Fibroblast of lung (primary cell): ENCODE measurements around the gene ZNF883. TPM values are rescaled to one million over a fixed set of nuclear protein-coding genes. Genes with fewer than 3 reads are reported as not detected.
"Not testable (repeated sequence)": the region's sequence is repeated elsewhere in the genome, so short reads cannot be mapped to it uniquely, and the experiment has no call there.

Experiments
- DNase-seq, 2 donors: peaks; one replicate each; pipeline versions ENCODE4 v3.0.0 to v3.0.0-alpha.2; 2010; ENCODE audit warnings: low read depth in 2 of 2
- H2AFZ ChIP-seq: 2 replicates; pipeline ENCODE4 v1.5.1; 2012; ENCODE audit warnings: low read length, control low read depth, inconsistent platforms
- H3K27ac ChIP-seq: 2 replicates; pipeline ENCODE4 v1.5.1; 2011; ENCODE audit warnings: low read length, control low read depth; ENCODE audit not compliant: insufficient read depth
- H3K27me3 ChIP-seq: 2 replicates; pipeline ENCODE4 v1.5.1; 2011; ENCODE audit warnings: mild to moderate bottlenecking, low read length; ENCODE audit not compliant: control insufficient read depth, insufficient read depth
- H3K36me3 ChIP-seq: 2 replicates; pipeline ENCODE4 v1.5.1; 2011; ENCODE audit warnings: low read length; ENCODE audit not compliant: control insufficient read depth, insufficient read depth
- H3K4me1 ChIP-seq: 2 replicates; pipeline ENCODE4 v1.5.1; 2011; ENCODE audit warnings: low read length; ENCODE audit not compliant: control insufficient read depth, insufficient read depth; ENCODE audit errors: extremely low read depth
- H3K4me2 ChIP-seq: 2 replicates; pipeline ENCODE4 v1.5.1; 2011; ENCODE audit warnings: low read length, control low read depth; ENCODE audit not compliant: insufficient read depth; ENCODE audit errors: extremely low read depth
- H3K4me3 ChIP-seq, 4 experiments: fragments of 200-600 bp in 1 of 4; sonication (generic) in 1 of 4; replicated peaks in 1 of 4; 2 replicates each; pipeline ENCODE4 v1.5.1; 2011 to 2016; ENCODE audit warnings: low read length in 4 of 4, low read depth in 3 of 4, mild to moderate bottlenecking in 3 of 4, control low read depth in 2 of 4, inconsistent platforms in 1 of 4, mixed read lengths in 1 of 4; ENCODE audit not compliant: insufficient read depth in 1 of 4; ENCODE audit errors: control extremely low read depth in 1 of 4
- H3K79me2 ChIP-seq: 2 replicates; pipeline ENCODE4 v1.5.1; 2012; ENCODE audit warnings: mild to moderate bottlenecking, low read length, inconsistent platforms; ENCODE audit not compliant: control insufficient read depth, insufficient read depth
- H3K9ac ChIP-seq: 2 replicates; pipeline ENCODE4 v1.5.1; 2011; ENCODE audit warnings: mild to moderate bottlenecking, low read length, control low read depth; ENCODE audit not compliant: insufficient read depth
- H3K9me3 ChIP-seq: 2 replicates; pipeline ENCODE4 v1.5.1; 2012; ENCODE audit warnings: low read depth, low read length; ENCODE audit not compliant: control insufficient read depth, insufficient read depth
- H4K20me1 ChIP-seq: 2 replicates; pipeline ENCODE4 v1.5.1; 2011; ENCODE audit warnings: low read length; ENCODE audit not compliant: control insufficient read depth, insufficient read depth; ENCODE audit errors: extremely low read depth
- CTCF ChIP-seq, 2 donors: IDR thresholded peaks in 1 of 2; conservative IDR thresholded peaks in 1 of 2; 1 replicate in 1 of 2; 2 replicates in 1 of 2; pipeline ENCODE4 v1.5.1; 2011 to 2012; ENCODE audit warnings: low read length in 2 of 2, control low read depth in 1 of 2, inconsistent platforms in 1 of 2, low read depth in 1 of 2, mild to moderate bottlenecking in 1 of 2
- EZH2 ChIP-seq: IDR thresholded peaks from 2 replicates; pipeline ENCODE4 v1.5.1; 2012; ENCODE audit warnings: low read length, control low read depth, mild to moderate bottlenecking; ENCODE audit errors: missing control alignments
- polyA minus RNA-seq: library from RNA; depleted of rRNA, polyadenylated mRNA; stranded (reverse); fragments of >200 nt; gene quantifications from 2 replicates; pipeline ENCODE4 v1.2.3, GENCODE V29; 2011; ENCODE audit warnings: low replicate concordance
- polyA plus RNA-seq, 2 donors: library from polyadenylated mRNA; depleted of rRNA in 1 of 2; stranded (reverse) in 1 of 2; unstranded in 1 of 2; fragments of >200 nt; gene quantifications; 2 replicates each; pipeline ENCODE4 v1.2.1, GENCODE V29; 2011 to 2012; ENCODE audit warnings: missing spikeins in 1 of 2
- total RNA-seq: library from RNA; depleted of rRNA; stranded (reverse); fragments of >200 nt; gene quantifications from 2 replicates; pipeline ENCODE4 v1.2.1, GENCODE V29; 2014

ZNF883 gene
- 6.2 and 9.7 TPM in 2 replicates for total RNA-seq
- polyA plus RNA-seq = 2.5 and 3.1 TPM in 2 replicates
- polyA plus RNA-seq (2012) = 1.5 and 1.9 TPM in 2 replicates
- 0.85 and 2.2 TPM in 2 replicates for polyA minus RNA-seq

DNA sequence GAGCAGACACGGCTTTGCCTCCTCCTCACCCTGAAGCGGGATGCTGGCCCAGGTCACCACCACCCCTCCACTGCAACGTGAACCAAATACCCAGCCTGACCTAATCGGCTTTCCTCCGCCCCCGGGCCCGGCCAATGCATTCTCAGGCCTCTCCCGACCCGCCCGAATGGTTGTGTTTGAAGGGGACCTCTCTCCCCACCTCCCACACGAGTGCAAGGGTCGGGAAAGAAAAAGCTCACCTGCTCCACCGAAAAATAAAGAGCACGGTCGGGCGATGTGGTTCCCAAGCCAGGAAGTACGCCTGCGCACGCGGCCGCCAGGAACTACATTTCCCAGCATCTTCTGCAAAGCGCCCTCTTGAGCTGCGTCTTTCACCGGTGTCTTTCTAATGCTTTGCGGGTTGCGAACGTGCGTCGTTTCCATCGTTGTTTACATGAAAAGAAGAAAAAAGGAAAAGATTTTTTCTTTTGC, at the start of gene ZNF883:
TSS of gene ZNF883 (minus strand) at position 282 of the 471 bp plus-strand sequence.
- peak within 1 kb of the TSS; percentile 78 for H2AFZ ChIP-seq
- H3K4me3 ChIP-seq = peak within 1 kb of the TSS; percentile 41 to 74 (median 53)
- H3K9me3 ChIP-seq = no peaks in the 10 kb centered on the region
- H3K9ac ChIP-seq = no peak within 1 kb of the TSS
- H3K36me3 ChIP-seq = no peaks in the 10 kb centered on the region
- no peaks in the 10 kb centered on the region for H3K27me3 ChIP-seq
- H3K79me2 ChIP-seq = no peaks in the 10 kb centered on the region
- peak; percentile 69 to 80 for DNase-seq
- H3K4me1 ChIP-seq = no peaks in the 10 kb centered on the region
- TF ChIP-seq EZH2 (no peak), CTCF (conservative IDR thresholded peaks at IDR 0.05 in 1 of 2, IDR thresholded peaks at IDR 0.05 in 1 of 2; ENCODE audit: low read depth in 1 of 2, low read length in 2 of 2) (peak; percentile 13 to 34)
- H3K27ac ChIP-seq = no peak within 1 kb of the TSS
- peak within 1 kb of the TSS; percentile 62 for H3K4me2 ChIP-seq
- no peaks in the 10 kb centered on the region for H4K20me1 ChIP-seq

GRCh38 chr9:113061072-113061850, 49.3 kb upstream of the ZNF883 start:
- DNase-seq, H3K27me3 ChIP-seq, H3K36me3 ChIP-seq, H3K9ac ChIP-seq, H2AFZ ChIP-seq, H4K20me1 ChIP-seq, H3K27ac ChIP-seq, H3K4me3 ChIP-seq, H3K9me3 ChIP-seq, H3K4me1 ChIP-seq, H3K79me2 ChIP-seq, H3K4me2 ChIP-seq: not testable (repeated sequence)

- H4K20me1 ChIP-seq, H3K27ac ChIP-seq, H3K9ac ChIP-seq, H3K4me2 ChIP-seq, H3K36me3 ChIP-seq, H2AFZ ChIP-seq, H3K79me2 ChIP-seq, H3K4me1 ChIP-seq, H3K9me3 ChIP-seq, H3K27me3 ChIP-seq: not testable (repeated sequence)
- H3K4me3 ChIP-seq = peak overlapping the region in 2 of 4 experiments; percentile 34 to 41
- DNase-seq = peak in 1 of 2 donors; percentile 10
These were observed 47.7 kb upstream of the ZNF883 start for GRCh38 chr9:113059581-113060284.
